Measurements from ENCODE around the gene ZFP30. TPM values are rescaled to one million over a fixed set of nuclear protein-coding genes. Genes with fewer than 3 reads are reported as not detected.

The ZFP30 gene
- total and polyA plus RNA-seq, 2 donors (not counting 1 experiment from before 2014, with no cell fraction given): 3.2 to 27.0 TPM

GRCh38 chr19:37695144-37695899 is 40.1 kb upstream of the ZFP30 start:
- Histone ChIP-seq H3K9me3 (ENCODE audit: control extremely low read depth in 1 of 3, control insufficient read depth in 2 of 3, insufficient read depth in 1 of 3, low read length in 2 of 3) (peaks cover 5 to 38% (median 12%) of the 10 kb centered on the region in 3 donors), H2AFZ (ENCODE audit: insufficient read depth, low read depth, low read length, poor library complexity, severe bottlenecking) (no peak overlapping the region), H3K4me3 (ENCODE audit: control extremely low read depth in 1 of 5, extremely low read depth in 1 of 5, insufficient read depth in 1 of 5, low read depth in 2 of 5, low read length in 4 of 5) (no peak overlapping the region), H3K27ac (ENCODE audit: low read length in 2 of 2) (no peak overlapping the region), H3K4me2 (replicated peaks; ENCODE audit: low read depth, low read length, poor library complexity, severe bottlenecking) (no peak overlapping the region), H3K27me3 (replicated peaks in 1 of 4; ENCODE audit: control extremely low read depth in 1 of 4, control insufficient read depth in 3 of 4, insufficient read depth in 4 of 4, low read length in 3 of 4) (no peaks in the 10 kb centered on the region), H3K4me1 (ENCODE audit: control insufficient read depth in 2 of 2, insufficient read depth in 2 of 2, low read length in 2 of 2) (peaks cover 0 to 4% of the 10 kb centered on the region in 2 donors), H3K36me3 (replicated peaks in 1 of 2; ENCODE audit: control extremely low read depth in 1 of 2, control insufficient read depth in 1 of 2, extremely low read depth in 1 of 2, insufficient read depth in 2 of 2, low read length in 1 of 2) (peaks cover 18% of the 10 kb centered on the region in 2 experiments), H4K20me1 (ENCODE audit: control insufficient read depth, insufficient read depth, low read length, poor library complexity, severe bottlenecking) (no peaks in the 10 kb centered on the region), H3K79me2 (ENCODE audit: control insufficient read depth, insufficient read depth, low read length) (no peaks in the 10 kb centered on the region), H3K9ac (ENCODE audit: low read length) (no peak overlapping the region)
- WGBS (ENCODE audit: insufficient coverage): no CpG with 5 or more reads among the region's 3 CpGs
- no peak for ATAC-seq (ENCODE audit: low read depth)
- H3K27me3 Mint-ChIP-seq: no peaks in the 10 kb centered on the region
- no peak overlapping the region for H3K4me3 Mint-ChIP-seq
- intact Hi-C loops (cut with micrococcal nuclease): no loop called here
- CTCF ChIA-PET: interaction anchor here (0.7 kb wide), 1 partner anchor 23 kb away, joined by 4 read pairs; no protein-coding TSS in a partner anchor
- H3K9me3 Mint-ChIP-seq (ENCODE audit: insufficient read depth): peaks cover 14% of the 10 kb centered on the region
- H3K27ac Mint-ChIP-seq: no peak overlapping the region
- no peak for TF ChIP-seq CTCF (IDR thresholded peaks at IDR 0.05)
- no peak for TF ChIP-seq EZH2 (IDR thresholded peaks at IDR 0.05; ENCODE audit: borderline replicate concordance, insufficient read depth, low read depth, low read length, poor library complexity, severe bottlenecking)
- H3K4me1 Mint-ChIP-seq: peaks cover 11% of the 10 kb centered on the region
- POLR2A ChIA-PET: interaction anchor here (0.6 to 0.7 kb wide), 2 partner anchors 41 to 79 kb away, joined by 3 read pairs; no protein-coding TSS in a partner anchor
- no peak for DNase-seq

All from B cell (primary cell).